SU-DHL-6 (cell line): ENCODE data around the gene ZDHHC11B.
"Not testable (repeated sequence)": the region's sequence is repeated elsewhere in the genome, so short reads cannot be mapped to it uniquely, and the experiment has no call there.

Experiments
- CTCF ChIP-seq: fragments of 200-600 bp; sonication (generic); IDR thresholded peaks from one replicate; pipeline ENCODE4 v1.5.1; 2017; ENCODE audit warnings: antibody characterized with exemption, mild to moderate bottlenecking, low read length, moderate library complexity; ENCODE audit not compliant: insufficient read depth, poor library complexity, severe bottlenecking
- EZH2phosphoT487 ChIP-seq: fragments of 200-600 bp; sonication (generic), shearing (Covaris generic); conservative IDR thresholded peaks from 2 replicates; pipeline ENCODE4 v1.6.1; 2018; ENCODE audit warnings: mild to moderate bottlenecking, antibody characterized with exemption, low read length, moderate library complexity, mixed read lengths

GRCh38 chr5:679166-679895 is 105.2 kb downstream of the ZDHHC11B start:
- not testable (repeated sequence) for TF ChIP-seq CTCF, EZH2phosphoT487
